ENCODE data around the gene DNAJC15. TPM values are rescaled to one million over a fixed set of nuclear protein-coding genes. Genes with fewer than 3 reads are reported as not detected.

Gene DNAJC15
- total RNA-seq, 1 donor from 2014 or later: 30.1 TPM

- Histone ChIP-seq H3K9me3 (replicated peaks) (no peaks in the 10 kb centered on the region), H3K27me3 (ENCODE audit: low read depth) (no peaks in the 10 kb centered on the region), H3K27ac (replicated peaks) (no peak overlapping the region), H3K36me3 (no peaks in the 10 kb centered on the region), H3K4me1 (no peaks in the 10 kb centered on the region), H3K4me3 (no peak overlapping the region)
- no peak for TF ChIP-seq CTCF (IDR thresholded peaks at IDR 0.05; ENCODE audit: borderline replicate concordance)
- no peak for DNase-seq
- intact Hi-C loops (cut with micrococcal nuclease): no loop called here
Observed at GRCh38 chr13:43133792-43134191, 110.4 kb downstream of the DNAJC15 start.

DNA sequence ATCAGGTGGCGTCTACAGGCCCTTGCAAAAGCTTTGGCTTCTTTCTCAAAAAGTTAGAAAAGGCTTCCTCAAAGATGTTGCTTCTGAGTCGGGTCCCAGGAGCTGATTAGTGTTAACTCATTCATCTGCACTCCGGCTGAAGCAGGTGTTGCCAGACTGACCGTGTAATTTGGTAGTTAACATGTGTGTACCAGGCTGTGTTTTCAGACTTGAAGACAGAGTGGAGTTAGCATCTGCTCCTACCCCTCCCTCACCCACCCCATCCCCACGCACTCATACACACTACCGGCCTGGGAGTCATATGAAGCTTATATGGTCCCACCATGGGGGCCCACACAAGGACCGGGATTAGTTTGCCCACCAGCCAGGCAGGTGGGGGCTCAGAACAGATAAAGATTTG is 111.5 kb downstream of the DNAJC15 start:
- Histone ChIP-seq H3K36me3 (no peaks in the 10 kb centered on the region), H3K4me3 (no peak overlapping the region), H3K27ac (replicated peaks) (no peak overlapping the region), H3K4me1 (no peaks in the 10 kb centered on the region), H3K27me3 (ENCODE audit: low read depth) (no peaks in the 10 kb centered on the region), H3K9me3 (replicated peaks) (no peaks in the 10 kb centered on the region)
- TF ChIP-seq CTCF (IDR thresholded peaks at IDR 0.05; ENCODE audit: borderline replicate concordance): no peak
- DNase-seq: no peak
- intact Hi-C loops (cut with micrococcal nuclease): no loop called here

GRCh38 chr13:43135516-43135915 is 112.1 kb downstream of the DNAJC15 start:
- H3K36me3 ChIP-seq: no peaks in the 10 kb centered on the region
- H3K4me3 ChIP-seq: no peak overlapping the region
- intact Hi-C loops (cut with micrococcal nuclease): no loop called here
- no peaks in the 10 kb centered on the region for H3K9me3 ChIP-seq (replicated peaks)
- H3K4me1 ChIP-seq: no peaks in the 10 kb centered on the region
- TF ChIP-seq CTCF (IDR thresholded peaks at IDR 0.05; ENCODE audit: borderline replicate concordance): no peak
- H3K27me3 ChIP-seq (ENCODE audit: low read depth): no peaks in the 10 kb centered on the region
- H3K27ac ChIP-seq (replicated peaks): no peak overlapping the region
- DNase-seq: no peak

- Histone ChIP-seq H3K36me3 (no peaks in the 10 kb centered on the region), H3K9me3 (replicated peaks) (no peaks in the 10 kb centered on the region), H3K4me1 (no peaks in the 10 kb centered on the region), H3K27me3 (ENCODE audit: low read depth) (no peaks in the 10 kb centered on the region), H3K27ac (replicated peaks) (no peak overlapping the region), H3K4me3 (no peak overlapping the region)
- intact Hi-C loops (cut with micrococcal nuclease): no loop called here
- DNase-seq: no peak
- no peak for TF ChIP-seq CTCF (IDR thresholded peaks at IDR 0.05; ENCODE audit: borderline replicate concordance)
Observed at GRCh38 chr13:43136920-43137575, 113.7 kb downstream of the DNAJC15 start.

DNA sequence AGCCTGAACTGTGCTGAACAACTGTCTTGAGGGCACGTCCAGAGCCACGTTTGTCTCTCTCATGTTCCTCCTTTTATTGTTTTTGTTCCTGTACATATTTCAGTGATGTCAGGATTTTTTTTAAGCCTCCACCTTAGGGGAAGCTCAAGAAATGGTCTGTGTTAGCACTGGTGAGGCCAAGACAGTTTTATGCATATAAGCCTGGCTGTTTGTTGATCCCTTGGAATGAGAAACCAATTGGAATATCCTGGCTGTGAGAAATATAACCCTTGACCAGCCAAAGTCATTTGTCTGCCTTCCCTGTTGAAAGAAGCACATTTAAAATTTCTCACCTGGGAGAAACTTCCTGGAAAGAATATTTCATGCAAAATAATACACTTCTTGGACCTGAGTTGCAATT is 115.8 kb downstream of the DNAJC15 start:
- Histone ChIP-seq H3K4me1 (no peaks in the 10 kb centered on the region), H3K4me3 (no peak overlapping the region), H3K27ac (replicated peaks) (no peak overlapping the region), H3K9me3 (replicated peaks) (no peaks in the 10 kb centered on the region), H3K27me3 (ENCODE audit: low read depth) (peaks cover under 1% of the 10 kb centered on the region), H3K36me3 (no peaks in the 10 kb centered on the region)
- intact Hi-C loops (cut with micrococcal nuclease): no loop called here
- no peak for TF ChIP-seq CTCF (IDR thresholded peaks at IDR 0.05; ENCODE audit: borderline replicate concordance)
- no peak for DNase-seq

All from left ventricle myocardium inferior (tissue), 1 donor.